IMR-90 (cell line): ENCODE measurements around the gene ACSF2. TPM values are rescaled to one million over a fixed set of nuclear protein-coding genes. Genes with fewer than 3 reads are reported as not detected.

ENCODE experiments used
- ATAC-seq: fragments of 200-7000 bp; cut with Tn5 transposase; 2 replicates; pipeline ENCODE4 v1.9.1; 2020; ENCODE audit warnings: low read depth, mild to moderate bottlenecking, moderate library complexity
- BruUV-seq: library from RNA; stranded (reverse); fragments of 400-500 nt; replicated peaks from 2 replicates; lab custom pipeline; 2021; lab: Mats Ljungman, UMichigan
- CTCF ChIA-PET: fragments of 300-600 bp; formaldehyde crosslinking; extraction: SDS; loops from one replicate; lab custom pipeline; 2021; ENCODE audit warnings: antibody characterized with exemption; lab: Yijun Ruan, JAX
- POLR2A ChIA-PET: fragments of 300-600 bp; sonication (Branson Sonifier 250); formaldehyde crosslinking; loops from one replicate; lab custom pipeline; 2022; ENCODE audit warnings: antibody characterized with exemption; ENCODE audit not compliant: unreplicated experiment; lab: Charles Lee
- DNase-seq: peaks from one replicate; pipeline ENCODE4 v3.0.0; 2013
- H2AFZ ChIP-seq: replicated peaks from 2 replicates; pipeline ENCODE3; 2013; ENCODE audit warnings: low read length, mild to moderate bottlenecking; ENCODE audit not compliant: poor library complexity
- H2AK5ac ChIP-seq: 2 replicates; pipeline ENCODE4 v1.6.1; 2013; ENCODE audit warnings: low read depth, low read length, inconsistent platforms
- H2AK9ac ChIP-seq: replicated peaks from 2 replicates; pipeline ENCODE3; 2013; ENCODE audit warnings: mild to moderate bottlenecking, low read depth, low read length, moderate library complexity; ENCODE audit not compliant: poor library complexity
- H2BK120ac ChIP-seq: 2 replicates; pipeline ENCODE4 v1.6.1; 2013; ENCODE audit warnings: low read depth, low read length, inconsistent platforms
- H2BK15ac ChIP-seq: 3 replicates; pipeline ENCODE4 v1.6.1; 2013; ENCODE audit warnings: low read depth, low read length, inconsistent platforms
- H2BK20ac ChIP-seq: 2 replicates; pipeline ENCODE4 v1.6.1; 2013; ENCODE audit warnings: low read depth, mild to moderate bottlenecking, inconsistent platforms, low read length, moderate library complexity
- H2BK5ac ChIP-seq: 2 replicates; pipeline ENCODE4 v1.6.1; 2013; ENCODE audit warnings: mild to moderate bottlenecking, low read depth, low read length, inconsistent platforms; ENCODE audit not compliant: poor library complexity, severe bottlenecking
- H3K14ac ChIP-seq: replicated peaks from 2 replicates; pipeline ENCODE4 v1.6.1; 2013; ENCODE audit warnings: low read depth, low read length, inconsistent platforms
- H3K18ac ChIP-seq: 2 replicates; pipeline ENCODE4 v1.6.1; 2013; ENCODE audit warnings: low read depth, low read length, control low read depth
- H3K23ac ChIP-seq: 2 replicates; pipeline ENCODE4 v1.6.1; 2013; ENCODE audit warnings: low read depth, low read length, inconsistent platforms
- H3K27ac ChIP-seq: 2 replicates; pipeline ENCODE4 v1.5.1; 2013; ENCODE audit warnings: mild to moderate bottlenecking, control low read depth, low read length; ENCODE audit not compliant: insufficient read depth
- H3K27me3 ChIP-seq: 2 replicates; pipeline ENCODE4 v1.6.1; 2013; ENCODE audit warnings: low read length; ENCODE audit not compliant: control insufficient read depth, insufficient read depth
- H3K36me3 ChIP-seq: 2 replicates; pipeline ENCODE4 v1.6.1; 2013; ENCODE audit warnings: low read length, mixed read lengths; ENCODE audit not compliant: control insufficient read depth, insufficient read depth
- H3K4ac ChIP-seq: 2 replicates; pipeline ENCODE4 v1.6.1; 2013; ENCODE audit warnings: low read depth, low read length, inconsistent platforms
- H3K4me1 ChIP-seq: 2 replicates; pipeline ENCODE4 v1.6.1; 2013; ENCODE audit warnings: low read length, mixed read lengths; ENCODE audit not compliant: control insufficient read depth, insufficient read depth
- H3K4me2 ChIP-seq: 2 replicates; pipeline ENCODE4 v1.6.1; 2013; ENCODE audit warnings: low read depth, mild to moderate bottlenecking, control low read depth, low read length, moderate library complexity
- H3K4me3 ChIP-seq: 2 replicates; pipeline ENCODE4 v1.5.1; 2013; ENCODE audit warnings: low read depth, mild to moderate bottlenecking, control low read depth, low read length, moderate library complexity; ENCODE audit not compliant: insufficient read depth
- H3K56ac ChIP-seq: 2 replicates; pipeline ENCODE4 v1.6.1; 2013; ENCODE audit warnings: low read length, inconsistent platforms; ENCODE audit not compliant: insufficient read depth; ENCODE audit errors: extremely low read depth
- H3K79me1 ChIP-seq, 2 experiments: 2 replicates each; pipeline ENCODE4 v1.6.1; 2013; ENCODE audit warnings: low read length in 2 of 2, inconsistent platforms in 1 of 2, low read depth in 1 of 2
- H3K9ac ChIP-seq: 2 replicates; pipeline ENCODE4 v1.6.1; 2013; ENCODE audit warnings: low read depth, low read length, control low read depth
- H3K9me1 ChIP-seq: 2 replicates; pipeline ENCODE4 v1.6.1; 2013; ENCODE audit warnings: low read length, inconsistent platforms; ENCODE audit not compliant: insufficient read depth
- H3K9me3 ChIP-seq: 2 replicates; pipeline ENCODE4 v1.6.1; 2013; ENCODE audit warnings: low read length; ENCODE audit not compliant: control insufficient read depth, insufficient read depth
- H4K20me1 ChIP-seq: 2 replicates; pipeline ENCODE4 v1.6.1; 2013; ENCODE audit warnings: low read length, inconsistent platforms; ENCODE audit not compliant: insufficient read depth
- H4K5ac ChIP-seq: 2 replicates; pipeline ENCODE4 v1.6.1; 2013; ENCODE audit warnings: mild to moderate bottlenecking, low read depth, low read length, control low read depth
- H4K8ac ChIP-seq, 2 experiments: 2 replicates each; pipeline ENCODE4 v1.6.1; 2013; ENCODE audit warnings: low read depth in 2 of 2, low read length in 2 of 2, control low read depth in 1 of 2, inconsistent platforms in 1 of 2
- H4K91ac ChIP-seq: 2 replicates; pipeline ENCODE4 v1.6.1; 2013; ENCODE audit warnings: low read depth, low read length, inconsistent platforms; ENCODE audit not compliant: insufficient read depth
- BHLHE40 ChIP-seq: fragments of 150-350 bp; IDR thresholded peaks from 2 replicates; pipeline ENCODE4 v1.6.1; 2016; ENCODE audit warnings: mild to moderate bottlenecking, low read depth, low read length
- CHD1 ChIP-seq: IDR thresholded peaks from 2 replicates; pipeline ENCODE4 v1.6.1; 2012; ENCODE audit warnings: low read depth, low read length, improper control_type of control experiment
- ELK1 ChIP-seq: fragments of 150-350 bp; IDR thresholded peaks from 2 replicates; pipeline ENCODE4 v1.6.1; 2016; ENCODE audit warnings: low read depth, mild to moderate bottlenecking, low read length, moderate library complexity, borderline replicate concordance
- FOS ChIP-seq: fragments of 150-350 bp; IDR thresholded peaks from 2 replicates; pipeline ENCODE4 v1.6.1; 2016; ENCODE audit warnings: low read depth, low read length
- MAFK ChIP-seq: IDR thresholded peaks from 2 replicates; pipeline ENCODE4 v1.6.1; 2012; ENCODE audit warnings: low read depth, low read length, improper control_type of control experiment
- MAZ ChIP-seq: IDR thresholded peaks from 2 replicates; pipeline ENCODE4 v1.6.1; 2012; ENCODE audit warnings: low read depth, mild to moderate bottlenecking, low read length, improper control_type of control experiment, moderate library complexity, borderline replicate concordance
- MXI1 ChIP-seq: IDR thresholded peaks from 2 replicates; pipeline ENCODE4 v1.6.1; 2012; ENCODE audit warnings: low read depth, mild to moderate bottlenecking, low read length, moderate library complexity, borderline replicate concordance
- NFE2L2 ChIP-seq: fragments of 150-350 bp; IDR thresholded peaks from 2 replicates; pipeline ENCODE4 v1.6.1; 2016; ENCODE audit warnings: low read depth, mild to moderate bottlenecking, low read length
- POLR2A ChIP-seq: IDR thresholded peaks from 2 replicates; pipeline ENCODE4 v1.6.1; 2012; ENCODE audit warnings: mild to moderate bottlenecking, low read depth, low read length
- RAD21 ChIP-seq: IDR thresholded peaks from 2 replicates; pipeline ENCODE4 v1.6.1; 2012; ENCODE audit warnings: low read length, improper control_type of control experiment
- RFX5 ChIP-seq: IDR thresholded peaks from 2 replicates; pipeline ENCODE4 v1.8.0; 2012; ENCODE audit warnings: low read depth, mild to moderate bottlenecking, low read length, moderate library complexity
- SMC3 ChIP-seq: fragments of 150-350 bp; IDR thresholded peaks from 2 replicates; pipeline ENCODE4 v1.6.1; 2016; ENCODE audit warnings: low read depth, mild to moderate bottlenecking, antibody characterized with exemption, low read length, moderate library complexity
- USF2 ChIP-seq: fragments of 150-350 bp; IDR thresholded peaks from 2 replicates; pipeline ENCODE4 v1.6.1; 2017; ENCODE audit warnings: mild to moderate bottlenecking, antibody characterized with exemption, low read length, low read depth
- WGBS, 2 experiments: methylation state at CpG; one replicate each; pipeline versions ENCODE4 v1.1.5 to v1.1.7; 2013; ENCODE audit warnings: missing lambda C conversion rate in 2 of 2; ENCODE audit not compliant: insufficient read length in 1 of 2; ENCODE audit errors: extremely low coverage in 2 of 2; 5-methylcytosine and 5-hydroxymethylcytosine counted together
- dilution Hi-C: fragments of 300-500 bp; cut with HindIII; formaldehyde crosslinking; loops from one replicate; pipeline ENCODE4 v1.14.3; 2018; ENCODE audit warnings: low sequenced_read_pairs; ENCODE audit not compliant: unreplicated experiment
- in situ Hi-C: fragments of 300-500 bp; cut with MboI; formaldehyde crosslinking; loops from 3 replicates; pipeline ENCODE4 v1.14.3; 2019; ENCODE audit warnings: low sequenced_read_pairs, inconsistent platforms, mixed read lengths
- intact Hi-C: fragments of 100-400 bp; cut with micrococcal nuclease; formaldehyde crosslinking; loops from 2 replicates; pipeline ENCODE4 v1.10.0; 2022
- polyA plus RNA-seq, 3 experiments: library from polyadenylated mRNA; depleted of rRNA; stranded (reverse); fragments of >200 nt; gene quantifications; 2 replicates each; pipeline ENCODE4 v1.2.3, GENCODE V29; 2012; ENCODE audit warnings: low replicate concordance in 1 of 3
- total RNA-seq: library from RNA; depleted of rRNA; stranded (reverse); fragments of >200 nt; gene quantifications from 2 replicates; pipeline ENCODE4 v1.2.3, GENCODE V29; 2012

The ACSF2 gene
- total and polyA plus RNA-seq, 2 of the 4 experiments (the other 2 are of a cell fraction) = 18.5 to 27.2 TPM

GRCh38 chr17:50461550-50462132 lies 35.6 kb downstream of the ACSF2 start:
- dilution Hi-C loops = no loop called here
- in situ Hi-C loops = no loop called here

More at GRCh38 chr17:50461550-50462132, 35.6 kb downstream of the ACSF2 start:
- Histone ChIP-seq H3K9ac (no peak overlapping the region), H3K18ac (no peak overlapping the region), H2AK5ac (no peak overlapping the region), H2BK20ac (no peak overlapping the region), H3K4me3 (no peak overlapping the region), H2BK15ac (no peak overlapping the region), H4K91ac (no peak overlapping the region), H4K20me1 (peaks cover 4% of the 10 kb centered on the region; the same call in 1 of the 2 replicates), H2AK9ac (no peak overlapping the region), H3K23ac (no peak overlapping the region), H3K4ac (no peak overlapping the region), H4K5ac (no peak overlapping the region), H3K4me1 (no peaks in the 10 kb centered on the region), H3K36me3 (peaks cover 1% of the 10 kb centered on the region; the same call in 1 of the 2 replicates), H3K27me3 (no peaks in the 10 kb centered on the region), H3K56ac (no peak overlapping the region), H3K9me1 (0 out of 2 replicates have a peak, but pooled peaks cover 6% of the 10 kb centered on the region), H2BK120ac (no peak overlapping the region), H3K14ac (no peak overlapping the region), H2BK5ac (no peak overlapping the region), H3K79me1 (no peaks in the 10 kb centered on the region), H3K4me2 (no peak overlapping the region), H3K9me3 (no peaks in the 10 kb centered on the region), H4K8ac (no peak overlapping the region), H2AFZ (peak overlapping the region; percentile 49), H3K27ac (no peak overlapping the region)
- ChIA-PET CTCF (no interaction called here), POLR2A (no interaction called here)
- ATAC-seq (no peak), DNase-seq (no peak)
- no TSS peak for BruUV-seq
- intact Hi-C loops = no loop called here
- TF ChIP-seq USF2 = no peak
- TF ChIP-seq CHD1 = no peak
- TF ChIP-seq MXI1 = no peak
- TF ChIP-seq ELK1 = no peak
- TF ChIP-seq RFX5 = no peak
- TF ChIP-seq FOS = no peak
- TF ChIP-seq BHLHE40 = no peak
- TF ChIP-seq MAZ = no peak
- no peak for TF ChIP-seq RAD21
- no peak for TF ChIP-seq POLR2A
- TF ChIP-seq NFE2L2 = no peak
- TF ChIP-seq MAFK = no peak
- no peak for TF ChIP-seq SMC3
- 89% methylated on average over 9 of the region's 14 CpGs; no CpG with 5 or more reads in 1 of the 2 experiments for WGBS, 2 experiments
